ENCODE data around the gene COL18A1. TPM values are rescaled to one million over a fixed set of nuclear protein-coding genes. Genes with fewer than 3 reads are reported as not detected.

The COL18A1 gene
- polyA plus RNA-seq, 3 donors: 90.2 to 118 (median 92.3) TPM

- no peak for DNase-seq (ENCODE audit: low read depth in 3 of 3, low spot score in 2 of 3)
Measured at GRCh38 chr21:45396620-45396995, 8.4 kb upstream of the COL18A1 start.

- DNase-seq (ENCODE audit: low read depth in 3 of 3, low spot score in 2 of 3): no peak
Measured at GRCh38 chr21:45397381-45397780, 7.6 kb upstream of the COL18A1 start.

DNA sequence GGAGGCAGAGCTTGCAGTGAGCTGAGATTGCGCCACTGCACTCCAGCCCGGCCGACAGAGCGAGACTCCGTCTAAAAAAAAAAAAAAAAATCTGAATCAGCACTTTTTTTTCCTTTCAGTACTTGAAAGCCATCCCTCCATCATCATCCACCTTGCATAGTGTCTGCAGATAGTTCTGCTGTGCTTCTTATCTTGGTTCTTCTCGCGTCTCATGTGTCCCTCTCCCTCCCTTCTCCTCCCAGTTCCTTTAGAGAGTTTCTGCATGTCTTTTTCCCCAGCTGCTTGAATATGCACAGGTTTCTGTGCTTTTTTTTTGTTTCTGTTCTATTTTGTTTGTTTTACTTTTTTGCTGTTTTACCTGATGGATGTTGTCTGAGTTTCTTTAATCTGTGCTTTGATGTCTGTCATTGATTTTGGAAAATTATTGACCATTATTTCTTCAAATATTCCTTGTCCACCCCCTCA is 3.9 kb upstream of the COL18A1 start:
- no peak for DNase-seq (ENCODE audit: low read depth in 3 of 3, low spot score in 2 of 3)

DNA sequence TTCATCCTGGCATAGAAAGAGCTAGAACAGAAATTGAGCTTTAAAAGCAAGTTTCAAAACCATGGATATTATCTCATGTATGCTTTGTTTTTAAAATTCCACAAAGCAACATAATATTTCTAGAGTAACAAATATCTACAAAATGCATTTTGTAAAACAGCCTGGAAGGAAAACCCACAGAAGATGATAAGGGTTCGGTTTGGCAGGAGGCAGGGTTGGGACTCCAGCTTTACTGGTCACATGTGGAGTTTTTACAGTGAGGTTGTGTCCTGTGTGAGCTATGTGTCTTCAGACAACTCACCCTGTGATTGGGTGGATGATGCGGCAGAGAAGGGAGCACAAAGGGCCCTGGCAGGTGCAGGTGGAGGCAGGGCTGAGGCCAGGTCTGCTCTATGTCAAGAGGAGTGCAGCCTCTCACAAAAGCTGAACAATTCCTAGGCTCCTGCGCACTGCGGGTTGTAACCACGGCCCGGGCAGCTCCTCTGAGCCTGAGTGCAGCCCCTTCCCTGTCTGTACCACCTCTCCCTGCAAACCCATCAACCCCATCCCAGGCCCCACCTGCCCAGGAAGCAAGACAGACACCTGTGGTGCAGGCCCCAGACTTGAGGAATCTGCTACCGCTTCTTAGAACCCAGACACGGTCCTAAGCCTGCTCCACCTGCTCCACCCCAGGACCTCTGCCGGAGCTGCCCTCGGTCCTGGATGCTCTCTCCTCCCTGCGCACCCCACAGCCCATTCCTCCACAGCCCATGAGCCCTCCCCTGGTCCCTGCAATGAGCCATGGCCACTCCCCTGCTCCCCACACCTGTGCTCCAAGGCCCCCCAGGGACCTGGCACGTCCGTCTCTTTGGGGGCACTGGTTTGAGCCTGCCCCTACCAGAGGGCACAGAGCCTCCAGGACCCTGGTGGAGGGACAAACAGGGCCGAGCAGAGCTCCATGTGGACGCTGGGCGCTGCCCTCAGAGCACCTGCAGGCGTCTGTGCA is 2.8 kb upstream of the COL18A1 start:
- no peak for DNase-seq (ENCODE audit: low read depth in 3 of 3, low spot score in 2 of 3)

DNA sequence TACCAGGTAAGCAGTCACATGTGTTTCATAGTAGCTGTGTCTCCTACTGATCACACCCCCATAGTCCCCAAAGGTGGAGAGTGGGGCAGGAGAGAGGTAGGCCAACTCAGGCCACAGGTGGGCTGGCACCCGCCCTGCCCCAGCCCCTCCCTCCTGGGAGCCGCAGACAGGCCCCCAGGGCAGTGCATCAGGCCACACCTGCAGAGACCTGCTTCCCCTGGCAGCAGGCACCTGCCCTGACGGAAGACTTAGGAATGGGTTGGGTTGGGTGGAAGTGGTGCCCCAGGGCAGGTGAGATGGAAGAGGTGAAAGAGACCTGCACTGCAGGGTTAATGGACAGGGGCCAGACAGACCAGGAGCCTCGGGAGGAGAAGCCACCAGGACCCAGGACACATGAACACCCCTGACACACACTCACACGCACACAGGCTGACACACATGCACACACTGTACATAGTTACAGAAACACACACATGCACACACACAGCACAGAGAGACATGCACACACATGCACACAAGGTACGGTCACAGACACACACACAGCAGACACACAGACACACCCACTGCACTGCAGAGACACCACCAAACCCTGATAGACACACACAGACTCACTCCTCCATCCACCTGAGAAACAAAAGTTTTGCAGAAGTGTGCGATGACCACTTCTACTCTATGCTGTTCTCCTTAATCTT is 1.7 kb upstream of the COL18A1 start:
- DNase-seq (ENCODE audit: low read depth in 3 of 3, low spot score in 2 of 3): no peak

DNA sequence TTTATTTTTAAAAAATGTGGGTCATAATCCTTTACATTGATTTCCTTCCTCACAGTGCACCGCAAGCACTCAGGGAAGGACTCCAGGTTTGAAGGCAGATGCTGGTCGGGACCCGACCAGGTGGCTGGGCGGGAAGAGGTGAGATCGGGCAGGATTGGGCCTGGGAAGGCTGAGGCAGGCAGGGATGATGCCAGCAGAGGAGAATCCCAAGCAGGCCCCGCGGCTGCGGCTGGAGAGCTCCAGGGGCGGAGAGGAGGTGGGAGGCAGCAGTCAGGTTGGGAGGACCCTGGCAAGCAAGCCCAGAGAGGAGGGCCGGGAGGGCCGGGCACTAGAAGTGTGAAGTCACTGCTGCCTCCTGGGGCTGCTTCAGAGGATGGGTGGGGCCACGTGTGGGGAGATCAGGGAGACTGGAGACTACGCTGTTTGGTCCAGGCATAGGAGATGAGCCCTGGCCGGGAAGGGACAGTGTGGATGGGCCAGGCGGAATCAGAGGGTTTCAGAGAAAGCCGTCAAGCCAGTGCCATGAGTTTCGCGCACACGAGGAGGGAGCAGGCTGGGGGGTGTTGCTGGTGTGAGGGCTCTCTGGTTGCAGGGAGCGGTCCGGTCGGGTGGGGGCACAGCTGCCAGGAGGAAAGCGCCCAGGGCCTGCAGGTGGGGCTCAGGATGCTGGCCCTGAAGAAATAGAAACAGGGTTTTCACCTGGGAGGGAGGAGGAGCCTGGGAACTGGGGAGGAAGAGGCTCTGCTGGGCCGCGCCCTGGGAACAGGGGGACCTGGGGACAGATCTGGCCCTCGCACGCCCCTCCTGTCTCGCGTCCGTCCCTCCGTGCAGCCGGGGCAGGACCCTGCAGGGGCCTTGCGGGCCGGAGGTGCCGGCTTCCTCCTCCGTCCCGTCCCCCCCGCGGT is 888 bp upstream of the COL18A1 start:
- no peak for DNase-seq (ENCODE audit: low read depth in 3 of 3, low spot score in 2 of 3)

DNA sequence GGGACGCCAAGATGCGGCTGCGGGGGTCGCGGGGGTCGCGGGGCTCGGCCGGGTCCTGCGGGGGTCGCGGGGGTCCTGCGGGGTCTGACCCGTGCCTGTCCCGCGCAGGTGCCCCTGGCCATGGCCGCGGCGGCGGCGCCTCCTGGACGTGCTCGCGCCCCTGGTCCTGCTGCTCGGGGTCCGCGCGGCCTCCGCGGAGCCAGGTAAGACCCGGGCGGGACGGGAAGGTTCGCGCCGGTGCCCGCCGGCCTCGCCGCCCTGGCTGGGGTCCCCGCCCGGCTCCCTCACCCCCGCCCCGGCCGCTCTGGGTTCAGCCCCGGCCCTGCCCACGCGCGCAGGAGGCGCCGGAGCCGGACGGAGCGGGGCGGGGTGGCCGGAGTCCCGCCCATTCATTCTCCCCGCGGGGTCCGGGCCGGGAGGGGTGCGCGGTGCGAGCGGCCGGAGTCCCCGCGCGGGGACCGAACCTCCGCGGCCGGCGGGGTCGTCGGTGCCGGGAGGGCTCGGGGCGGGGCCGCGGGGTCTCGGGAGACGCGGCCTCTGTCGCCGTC is 380 bp downstream of the COL18A1 start:
- DNase-seq (ENCODE audit: low read depth in 3 of 3, low spot score in 2 of 3): no peak

- no peak for DNase-seq (ENCODE audit: low read depth in 3 of 3, low spot score in 2 of 3)
Measured at GRCh38 chr21:45405819-45406762, 1.1 kb downstream of the COL18A1 start.

- no peak for DNase-seq (ENCODE audit: low read depth in 3 of 3, low spot score in 2 of 3)
Measured at GRCh38 chr21:45406801-45407628, 2.0 kb downstream of the COL18A1 start.

DNA sequence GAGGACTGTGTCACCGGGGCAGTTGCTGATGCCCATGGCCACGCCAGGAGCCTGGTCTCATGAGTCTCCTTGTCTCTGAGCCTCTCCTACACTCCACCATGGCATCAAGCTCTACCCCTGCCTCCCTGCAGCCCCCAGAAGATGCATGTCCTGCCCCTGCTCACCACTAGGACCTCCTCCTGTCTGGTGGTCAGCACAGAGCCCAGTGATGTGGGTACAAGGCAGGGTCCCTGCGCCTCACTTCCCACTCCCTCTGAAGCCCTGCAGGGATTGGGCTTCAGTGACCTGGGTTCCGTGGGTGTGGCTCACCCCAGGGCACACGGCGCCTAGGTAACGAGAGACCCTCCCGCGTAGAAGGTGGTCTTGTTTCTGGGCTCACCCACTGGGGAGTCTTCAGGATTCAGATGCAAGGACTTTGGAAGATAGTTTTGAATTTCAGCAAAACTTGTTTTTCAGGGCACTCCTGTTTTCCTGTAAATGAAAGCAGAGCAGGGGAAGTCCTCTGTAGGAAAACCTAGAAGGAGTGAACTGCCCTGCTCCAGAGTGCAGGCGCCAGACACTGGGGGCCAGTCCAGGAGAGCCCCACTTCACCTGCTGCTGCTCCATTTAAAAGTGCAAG is 2.8 kb downstream of the COL18A1 start:
- DNase-seq (ENCODE audit: low read depth in 3 of 3, low spot score in 2 of 3): no peak

GRCh38 chr21:45408271-45408791 is 3.4 kb downstream of the COL18A1 start:
- DNase-seq (ENCODE audit: low read depth in 3 of 3, low spot score in 2 of 3): no peak

- no peak for DNase-seq (ENCODE audit: low read depth in 3 of 3, low spot score in 2 of 3)
Measured at GRCh38 chr21:45408801-45409261, 3.9 kb downstream of the COL18A1 start.

DNA sequence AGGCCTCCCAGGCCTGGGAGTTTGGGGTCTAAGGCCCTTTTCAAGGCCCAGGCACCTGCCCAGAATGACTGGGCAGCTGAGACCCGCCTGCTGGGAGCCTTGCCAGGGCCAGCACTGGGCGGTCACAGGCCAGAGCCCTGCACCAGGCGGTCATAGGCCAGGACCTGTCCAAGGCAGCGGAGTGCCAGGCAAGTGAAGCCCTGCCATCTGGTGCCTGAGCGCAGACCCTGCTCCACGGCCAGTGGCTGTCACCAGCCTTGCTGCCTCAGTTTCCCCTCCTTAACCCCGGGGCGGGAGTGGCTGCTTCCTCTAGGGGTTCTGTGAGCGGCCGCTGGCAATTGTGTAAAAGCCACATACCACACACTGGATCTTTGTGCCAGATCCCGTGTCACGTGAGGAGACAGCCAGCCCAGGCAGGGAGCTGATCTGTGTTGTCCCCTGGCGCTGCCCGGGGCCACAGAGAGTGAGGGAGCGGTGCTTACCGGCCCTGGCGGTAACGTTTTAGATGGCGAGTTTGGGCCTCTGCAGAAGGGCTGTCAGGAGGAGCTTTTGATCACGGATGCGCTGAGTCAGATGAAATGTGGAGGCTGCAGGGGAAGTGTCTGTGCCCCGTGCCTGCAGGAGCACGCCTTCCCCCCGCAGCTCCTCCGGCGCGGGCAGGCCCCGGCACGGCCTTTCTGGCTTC is 4.6 kb downstream of the COL18A1 start:
- DNase-seq (ENCODE audit: low read depth in 3 of 3, low spot score in 2 of 3): no peak

GRCh38 chr21:45410151-45410864 is 5.3 kb downstream of the COL18A1 start:
- DNase-seq (ENCODE audit: low read depth in 3 of 3, low spot score in 2 of 3): no peak

DNA sequence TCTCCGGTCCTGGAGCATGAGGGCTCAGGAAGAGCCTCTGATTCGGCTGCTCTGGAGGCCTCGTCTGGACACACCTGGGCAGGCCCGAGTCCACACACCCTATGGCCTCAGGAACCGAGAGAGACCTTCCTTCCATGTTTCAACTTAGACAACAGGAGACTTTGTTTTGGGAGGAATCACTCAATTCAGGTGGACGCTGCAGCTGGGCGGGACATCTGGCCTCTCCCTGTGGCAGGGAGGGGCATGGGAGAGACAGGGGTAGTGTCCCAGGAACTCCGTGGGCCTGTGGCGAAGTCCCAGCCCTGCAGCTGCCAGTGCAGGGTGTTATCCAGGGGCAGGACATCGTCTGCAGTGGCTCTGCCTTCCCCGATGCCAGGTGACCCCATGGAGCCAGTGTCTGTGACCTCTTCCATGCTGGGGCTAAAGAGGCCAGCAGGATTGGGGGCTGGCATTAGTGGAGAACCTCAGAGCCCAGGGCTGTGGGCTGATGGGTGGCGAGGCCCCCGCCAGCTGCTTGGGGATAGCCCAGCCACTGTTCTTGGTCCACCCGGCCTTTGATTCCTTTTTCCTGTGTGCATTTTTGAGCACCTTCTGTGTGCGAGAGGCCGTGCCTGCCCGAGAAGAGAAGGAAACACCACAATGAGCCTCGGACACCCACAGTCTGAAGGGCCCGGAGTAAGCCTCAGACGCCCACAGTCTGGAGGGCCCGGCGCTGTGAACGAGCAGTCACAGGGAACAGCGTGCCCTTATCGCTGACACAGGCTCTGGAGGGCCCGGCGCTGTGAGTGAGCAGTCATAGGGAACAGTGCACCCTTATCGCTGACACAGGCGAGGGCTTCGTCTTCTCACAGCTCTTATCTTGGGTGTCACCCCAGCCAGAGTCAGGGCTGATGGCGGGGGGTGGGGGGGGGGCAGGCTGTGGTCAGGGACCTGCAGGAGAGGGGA is 6.2 kb downstream of the COL18A1 start:
- DNase-seq (ENCODE audit: low read depth in 3 of 3, low spot score in 2 of 3): no peak

Data from right renal cortex interstitium (tissue), 3 donors.